ENCODE results near the gene TNFSF13.
A peak's percentile ranks its signal among the peaks of the same experiment; 100 is the strongest.
"Not testable (repeated sequence)": the region's sequence is repeated elsewhere in the genome, so short reads cannot be mapped to it uniquely, and the experiment has no call there.

The TNFSF13 gene

GRCh38 chr17:7589891-7590691 lies 31.5 kb downstream of the TNFSF13 start, which contains the start of gene SOX15:
TSS of gene SOX15 (minus strand) at chr17:7590094. CDS start at chr17:7589676, 418 bp downstream.
- H3K36me3 ChIP-seq (ENCODE audit: control insufficient read depth in 5 of 5, insufficient read depth in 5 of 5, low read length in 5 of 5) = peaks cover 9 to 71% (median 59%) of the 10 kb centered on the region in 5 donors
- no peaks in the 10 kb centered on the region for H3K27me3 ChIP-seq (ENCODE audit: control insufficient read depth in 5 of 5, insufficient read depth in 4 of 5, low read length in 5 of 5)
- H3K4me1 ChIP-seq (ENCODE audit: control insufficient read depth in 5 of 5, insufficient read depth in 5 of 5, low read length in 5 of 5) = peaks cover 0 to 18% (median 11%) of the 10 kb centered on the region in 5 donors
- peak within 1 kb of the TSS in 2 of 5 donors; percentile 46 to 48 for H3K4me3 ChIP-seq (ENCODE audit: low read depth in 1 of 5, low read length in 5 of 5)
- H3K9ac ChIP-seq (ENCODE audit: low read length in 5 of 5) = peak within 1 kb of the TSS in 2 of 5 donors; percentile 25 to 35
- H3K27ac ChIP-seq (ENCODE audit: low read depth, low read length) = no peak within 1 kb of the TSS
- no peaks in the 10 kb centered on the region for H3K9me3 ChIP-seq (ENCODE audit: control insufficient read depth in 5 of 5, low read length in 5 of 5)

- Histone ChIP-seq H3K27ac (ENCODE audit: low read depth, low read length) (no peak overlapping the region), H3K4me1 (ENCODE audit: control insufficient read depth in 5 of 5, insufficient read depth in 5 of 5, low read length in 5 of 5) (peaks cover 0 to 15% (median 11%) of the 10 kb centered on the region in 5 donors), H3K9me3 (ENCODE audit: control insufficient read depth in 5 of 5, low read length in 5 of 5) (no peaks in the 10 kb centered on the region), H3K36me3 (ENCODE audit: control insufficient read depth in 5 of 5, insufficient read depth in 5 of 5, low read length in 5 of 5) (peaks cover 9 to 78% (median 66%) of the 10 kb centered on the region in 5 donors), H3K4me3 (ENCODE audit: low read depth in 1 of 5, low read length in 5 of 5) (no peak overlapping the region), H3K27me3 (ENCODE audit: control insufficient read depth in 5 of 5, insufficient read depth in 4 of 5, low read length in 5 of 5) (no peaks in the 10 kb centered on the region), H3K9ac (ENCODE audit: low read length in 5 of 5) (no peak overlapping the region)
Observed at GRCh38 chr17:7590743-7591142, 32.2 kb downstream of the TNFSF13 start.

- Histone ChIP-seq H3K27me3 (ENCODE audit: control insufficient read depth in 5 of 5, insufficient read depth in 4 of 5, low read length in 5 of 5) (no peaks in the 10 kb centered on the region), H3K36me3 (ENCODE audit: control insufficient read depth in 5 of 5, insufficient read depth in 5 of 5, low read length in 5 of 5) (peaks cover 11 to 83% (median 72%) of the 10 kb centered on the region in 5 donors), H3K9ac (ENCODE audit: low read length in 5 of 5) (no peak overlapping the region), H3K4me1 (ENCODE audit: control insufficient read depth in 5 of 5, insufficient read depth in 5 of 5, low read length in 5 of 5) (peaks cover 0 to 15% (median 11%) of the 10 kb centered on the region in 5 donors), H3K27ac (ENCODE audit: low read depth, low read length) (no peak overlapping the region), H3K9me3 (ENCODE audit: control insufficient read depth in 5 of 5, low read length in 5 of 5) (no peaks in the 10 kb centered on the region), H3K4me3 (ENCODE audit: low read depth in 1 of 5, low read length in 5 of 5) (no peak overlapping the region)
Observed at GRCh38 chr17:7591596-7591995, 33.0 kb downstream of the TNFSF13 start.

GRCh38 chr17:7592422-7593021 lies 34.0 kb downstream of the TNFSF13 start:
- H3K27ac ChIP-seq (ENCODE audit: low read depth, low read length) = no peak overlapping the region
- no peaks in the 10 kb centered on the region for H3K27me3 ChIP-seq (ENCODE audit: control insufficient read depth in 5 of 5, insufficient read depth in 4 of 5, low read length in 5 of 5)
- peaks cover 11 to 83% (median 69%) of the 10 kb centered on the region in 5 donors for H3K36me3 ChIP-seq (ENCODE audit: control insufficient read depth in 5 of 5, insufficient read depth in 5 of 5, low read length in 5 of 5)
- no peak overlapping the region for H3K9ac ChIP-seq (ENCODE audit: low read length in 5 of 5)
- H3K9me3 ChIP-seq (ENCODE audit: control insufficient read depth in 5 of 5, low read length in 5 of 5) = no peaks in the 10 kb centered on the region
- H3K4me1 ChIP-seq (ENCODE audit: control insufficient read depth in 5 of 5, insufficient read depth in 5 of 5, low read length in 5 of 5) = peaks cover 0 to 15% (median 11%) of the 10 kb centered on the region in 5 donors
- H3K4me3 ChIP-seq (ENCODE audit: low read depth in 1 of 5, low read length in 5 of 5) = no peak overlapping the region

- H3K9ac ChIP-seq (ENCODE audit: low read length in 5 of 5) = no peak overlapping the region
- H3K27ac ChIP-seq (ENCODE audit: low read depth, low read length) = no peak overlapping the region
- no peaks in the 10 kb centered on the region for H3K27me3 ChIP-seq (ENCODE audit: control insufficient read depth in 5 of 5, insufficient read depth in 4 of 5, low read length in 5 of 5)
- peaks cover 11 to 77% (median 66%) of the 10 kb centered on the region in 5 donors for H3K36me3 ChIP-seq (ENCODE audit: control insufficient read depth in 5 of 5, insufficient read depth in 5 of 5, low read length in 5 of 5)
- H3K4me1 ChIP-seq (ENCODE audit: control insufficient read depth in 5 of 5, insufficient read depth in 5 of 5, low read length in 5 of 5) = peaks cover 0 to 15% (median 11%) of the 10 kb centered on the region in 5 donors
- no peaks in the 10 kb centered on the region for H3K9me3 ChIP-seq (ENCODE audit: control insufficient read depth in 5 of 5, low read length in 5 of 5)
- no peak overlapping the region for H3K4me3 ChIP-seq (ENCODE audit: low read depth in 1 of 5, low read length in 5 of 5)
Observed at GRCh38 chr17:7593296-7593695, 34.7 kb downstream of the TNFSF13 start.

GRCh38 chr17:7597561-7597960 lies 39.0 kb downstream of the TNFSF13 start:
- H3K9ac ChIP-seq (ENCODE audit: low read length in 5 of 5); H3K27ac ChIP-seq (ENCODE audit: low read depth, low read length); H3K9me3 ChIP-seq (ENCODE audit: control insufficient read depth in 5 of 5, low read length in 5 of 5); H3K4me3 ChIP-seq (ENCODE audit: low read depth in 1 of 5, low read length in 5 of 5); H3K27me3 ChIP-seq (ENCODE audit: control insufficient read depth in 5 of 5, insufficient read depth in 4 of 5, low read length in 5 of 5); H3K4me1 ChIP-seq (ENCODE audit: control insufficient read depth in 5 of 5, insufficient read depth in 5 of 5, low read length in 5 of 5): not testable (repeated sequence)
- H3K36me3 ChIP-seq (ENCODE audit: control insufficient read depth in 5 of 5, insufficient read depth in 5 of 5, low read length in 5 of 5) = peaks cover 15 to 90% (median 78%) of the 10 kb centered on the region in 5 donors

GRCh38 chr17:7606280-7606679 lies 47.7 kb downstream of the TNFSF13 start:
- H3K4me1 ChIP-seq (ENCODE audit: control insufficient read depth in 5 of 5, insufficient read depth in 5 of 5, low read length in 5 of 5) = peaks cover 0 to 5% (median 0%) of the 10 kb centered on the region in 5 donors
- H3K9me3 ChIP-seq (ENCODE audit: control insufficient read depth in 5 of 5, low read length in 5 of 5) = no peaks in the 10 kb centered on the region
- H3K27ac ChIP-seq (ENCODE audit: low read depth, low read length) = no peak overlapping the region
- H3K36me3 ChIP-seq (ENCODE audit: control insufficient read depth in 5 of 5, insufficient read depth in 5 of 5, low read length in 5 of 5) = peaks cover 14 to 53% (median 39%) of the 10 kb centered on the region in 5 donors
- peak overlapping the region in 1 of 5 donors; percentile 10 for H3K9ac ChIP-seq (ENCODE audit: low read length in 5 of 5)
- no peak overlapping the region for H3K4me3 ChIP-seq (ENCODE audit: low read depth in 1 of 5, low read length in 5 of 5)
- H3K27me3 ChIP-seq (ENCODE audit: control insufficient read depth in 5 of 5, insufficient read depth in 4 of 5, low read length in 5 of 5) = no peaks in the 10 kb centered on the region

GRCh38 chr17:7610641-7611040 lies 52.1 kb downstream of the TNFSF13 start:
- H3K36me3 ChIP-seq (ENCODE audit: control insufficient read depth in 5 of 5, insufficient read depth in 5 of 5, low read length in 5 of 5) = peaks cover 3 to 14% (median 9%) of the 10 kb centered on the region in 5 donors
- H3K9ac ChIP-seq (ENCODE audit: low read length in 5 of 5) = no peak overlapping the region
- no peaks in the 10 kb centered on the region for H3K9me3 ChIP-seq (ENCODE audit: control insufficient read depth in 5 of 5, low read length in 5 of 5)
- H3K27ac ChIP-seq (ENCODE audit: low read depth, low read length) = no peak overlapping the region
- peaks cover 0 to 34% (median 28%) of the 10 kb centered on the region in 5 donors for H3K4me1 ChIP-seq (ENCODE audit: control insufficient read depth in 5 of 5, insufficient read depth in 5 of 5, low read length in 5 of 5)
- no peak overlapping the region for H3K4me3 ChIP-seq (ENCODE audit: low read depth in 1 of 5, low read length in 5 of 5)
- no peaks in the 10 kb centered on the region for H3K27me3 ChIP-seq (ENCODE audit: control insufficient read depth in 5 of 5, insufficient read depth in 4 of 5, low read length in 5 of 5)

All from subcutaneous abdominal adipose tissue (tissue), 5 donors.